ENCODE results near the gene CCDC78.

GRCh38 chr16:722835-723633 lies 3.2 kb downstream of the CCDC78 start:
- TF ChIP-seq ZNF142 (CRISPR knock-in tag; IDR thresholded peaks at IDR 0.05) (no peak), HBP1 (CRISPR knock-in tag; IDR thresholded peaks at IDR 0.05; ENCODE audit: low read depth) (no peak), FOXA1 (IDR thresholded peaks at IDR 0.05) (no peak), FOXA1 (CRISPR knock-in tag; IDR thresholded peaks at IDR 0.05) (no peak), SIN3A (IDR thresholded peaks at IDR 0.05; ENCODE audit: borderline replicate concordance, low read depth, low read length) (no peak), MAFG (CRISPR knock-in tag; IDR thresholded peaks at IDR 0.05) (no peak)
- TF ChIP-seq, protein P1, sequence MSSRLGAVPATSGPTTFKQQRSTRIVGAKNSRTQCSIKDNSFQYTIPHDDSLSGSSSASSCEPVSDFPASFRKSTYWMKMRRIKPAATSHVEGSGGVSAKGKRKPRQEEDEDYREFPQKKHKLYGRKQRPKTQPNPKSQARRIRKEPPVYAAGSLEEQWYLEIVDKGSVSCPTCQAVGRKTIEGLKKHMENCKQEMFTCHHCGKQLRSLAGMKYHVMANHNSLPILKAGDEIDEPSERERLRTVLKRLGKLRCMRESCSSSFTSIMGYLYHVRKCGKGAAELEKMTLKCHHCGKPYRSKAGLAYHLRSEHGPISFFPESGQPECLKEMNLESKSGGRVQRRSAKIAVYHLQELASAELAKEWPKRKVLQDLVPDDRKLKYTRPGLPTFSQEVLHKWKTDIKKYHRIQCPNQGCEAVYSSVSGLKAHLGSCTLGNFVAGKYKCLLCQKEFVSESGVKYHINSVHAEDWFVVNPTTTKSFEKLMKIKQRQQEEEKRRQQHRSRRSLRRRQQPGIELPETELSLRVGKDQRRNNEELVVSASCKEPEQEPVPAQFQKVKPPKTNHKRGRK (CRISPR knock-in tag; IDR thresholded peaks at IDR 0.05) = no peak
